H9 (cell line): ENCODE data around the gene CDH24. TPM values are rescaled to one million over a fixed set of nuclear protein-coding genes. Genes with fewer than 3 reads are reported as not detected.

ENCODE experiments used
- DNase-seq: peaks from one replicate; pipeline ENCODE4 v3.0.0-alpha.2; 2017
- H2AFZ ChIP-seq: one replicate; pipeline ENCODE4 v1.6.1; 2013; ENCODE audit warnings: mild to moderate bottlenecking, low read length, control low read depth, moderate library complexity
- H2AK5ac ChIP-seq: 2 replicates; pipeline ENCODE4 v1.6.1; 2013; ENCODE audit warnings: low read length, control low read depth, mixed read lengths; ENCODE audit not compliant: insufficient read length
- H2BK120ac ChIP-seq: one replicate; pipeline ENCODE4 v1.6.1; 2013; ENCODE audit warnings: low read depth, mild to moderate bottlenecking, low read length, control low read depth, inconsistent platforms; ENCODE audit not compliant: poor library complexity, severe bottlenecking
- H2BK12ac ChIP-seq: 2 replicates; pipeline ENCODE4 v1.6.1; 2013; ENCODE audit warnings: low read length, control low read depth, mixed read lengths, low read depth; ENCODE audit not compliant: insufficient read length
- H2BK15ac ChIP-seq: 2 replicates; pipeline ENCODE4 v1.6.1; 2013; ENCODE audit warnings: low read depth, low read length, control low read depth
- H2BK20ac ChIP-seq: one replicate; pipeline ENCODE4 v1.6.1; 2013; ENCODE audit warnings: low read depth, mild to moderate bottlenecking, low read length, control low read depth, inconsistent platforms; ENCODE audit not compliant: poor library complexity, severe bottlenecking
- H2BK5ac ChIP-seq: 2 replicates; pipeline ENCODE4 v1.6.1; 2013; ENCODE audit warnings: low read length, control low read depth, mixed read lengths; ENCODE audit not compliant: insufficient read length
- H3K14ac ChIP-seq: 2 replicates; pipeline ENCODE4 v1.6.1; 2013; ENCODE audit warnings: low read length, control low read depth; ENCODE audit not compliant: insufficient read depth
- H3K18ac ChIP-seq: 2 replicates; pipeline ENCODE4 v1.6.1; 2013; ENCODE audit warnings: low read depth, mild to moderate bottlenecking, mixed read lengths, low read length, control low read depth; ENCODE audit not compliant: insufficient read length
- H3K23ac ChIP-seq: 2 replicates; pipeline ENCODE4 v1.6.1; 2013; ENCODE audit warnings: low read length, control low read depth, mixed read lengths, low read depth; ENCODE audit not compliant: insufficient read length
- H3K23me2 ChIP-seq: 2 replicates; pipeline ENCODE4 v1.6.1; 2013; ENCODE audit warnings: low read depth, mild to moderate bottlenecking, mixed read lengths, low read length, control low read depth; ENCODE audit not compliant: insufficient read length, poor library complexity, severe bottlenecking
- H3K27ac ChIP-seq: 2 replicates; pipeline ENCODE4 v1.5.1; 2013; ENCODE audit warnings: low read length, control low read depth, mixed read lengths, low read depth; ENCODE audit not compliant: insufficient read length
- H3K27me3 ChIP-seq: 2 replicates; pipeline ENCODE4 v1.6.1; 2013; ENCODE audit warnings: low read length, control low read depth, inconsistent platforms; ENCODE audit not compliant: insufficient read depth
- H3K4ac ChIP-seq: 2 replicates; pipeline ENCODE4 v1.6.1; 2013; ENCODE audit warnings: low read depth, mild to moderate bottlenecking, control low read depth, inconsistent platforms, low read length, moderate library complexity
- H3K4me1 ChIP-seq: 2 replicates; pipeline ENCODE4 v1.6.1; 2013; ENCODE audit warnings: low read length, control low read depth, inconsistent platforms; ENCODE audit not compliant: insufficient read depth
- H3K4me2 ChIP-seq: 2 replicates; pipeline ENCODE4 v1.6.1; 2013; ENCODE audit warnings: low read length, control low read depth, mixed read lengths; ENCODE audit not compliant: insufficient read length, insufficient read depth
- H3K56ac ChIP-seq: 2 replicates; pipeline ENCODE4 v1.6.1; 2013; ENCODE audit warnings: low read depth, mild to moderate bottlenecking, mixed read lengths, low read length, control low read depth; ENCODE audit not compliant: insufficient read length
- H3K79me1 ChIP-seq: 2 replicates; pipeline ENCODE4 v1.6.1; 2013; ENCODE audit warnings: low read depth, mild to moderate bottlenecking, moderate library complexity, low read length, control low read depth, inconsistent platforms; ENCODE audit not compliant: insufficient read depth, poor library complexity, severe bottlenecking
- H3K79me2 ChIP-seq: 2 replicates; pipeline ENCODE4 v1.6.1; 2013; ENCODE audit warnings: low read length, control low read depth, inconsistent platforms; ENCODE audit not compliant: insufficient read depth
- H3K9ac ChIP-seq: 2 replicates; pipeline ENCODE4 v1.6.1; 2013; ENCODE audit warnings: low read length, control low read depth, mixed read lengths; ENCODE audit not compliant: insufficient read length; ENCODE audit errors: extremely low read depth
- H3K9me3 ChIP-seq: one replicate; pipeline ENCODE4 v1.6.1; 2013; ENCODE audit warnings: low read depth, low read length, inconsistent platforms; ENCODE audit not compliant: control insufficient read depth
- H3T11ph ChIP-seq: one replicate; pipeline ENCODE4 v1.6.1; 2013; ENCODE audit warnings: mild to moderate bottlenecking, low read length, control low read depth, inconsistent platforms
- H4K20me1 ChIP-seq: one replicate; pipeline ENCODE4 v1.6.1; 2013; ENCODE audit not compliant: control insufficient read depth, insufficient read length, insufficient read depth
- H4K5ac ChIP-seq: 2 replicates; pipeline ENCODE4 v1.6.1; 2013; ENCODE audit warnings: low read depth, mild to moderate bottlenecking, mixed read lengths, low read length, control low read depth; ENCODE audit not compliant: insufficient read length
- H4K8ac ChIP-seq: replicated peaks from 2 replicates; pipeline ENCODE4 v1.6.1; 2013; ENCODE audit warnings: low read length, control low read depth, mixed read lengths, low read depth; ENCODE audit not compliant: insufficient read length
- H4K91ac ChIP-seq: 2 replicates; pipeline ENCODE4 v1.6.1; 2013; ENCODE audit warnings: low read depth, mild to moderate bottlenecking, moderate library complexity, mixed read lengths, low read length, control low read depth; ENCODE audit not compliant: insufficient read length
- H3K27ac Mint-ChIP-seq, 3 experiments: 2 replicates in 2 of 3; 3 replicates in 1 of 3; pipeline ENCODE4 v1.8.0; 2020 to 2021; ENCODE audit warnings: mixed read lengths in 3 of 3, mild to moderate bottlenecking in 1 of 3, moderate library complexity in 1 of 3
- H3K27me3 Mint-ChIP-seq: 2 replicates; pipeline ENCODE4 v1.8.0; 2021; ENCODE audit warnings: low read depth, mild to moderate bottlenecking, moderate library complexity, mixed read lengths
- H3K36me3 Mint-ChIP-seq, 3 experiments: 2 replicates in 2 of 3; 3 replicates in 1 of 3; pipeline ENCODE4 v1.8.0; 2020 to 2021; ENCODE audit warnings: low read depth in 3 of 3, mixed read lengths in 3 of 3; ENCODE audit not compliant: insufficient read depth in 1 of 3
- H3K4me1 Mint-ChIP-seq, 2 experiments: 2 replicates each; pipeline ENCODE4 v1.8.0; 2020; ENCODE audit warnings: mixed read lengths in 2 of 2
- H3K4me3 Mint-ChIP-seq, 2 experiments: 2 replicates in 1 of 2; 3 replicates in 1 of 2; pipeline ENCODE4 v1.8.0; 2020 to 2021; ENCODE audit warnings: mild to moderate bottlenecking in 2 of 2, mixed read lengths in 2 of 2, moderate library complexity in 1 of 2
- H3K9me3 Mint-ChIP-seq, 2 experiments: 2 replicates in 1 of 2; 3 replicates in 1 of 2; pipeline ENCODE4 v1.8.0; 2020; ENCODE audit warnings: mild to moderate bottlenecking in 2 of 2, mixed read lengths in 2 of 2, moderate library complexity in 1 of 2
- CTCF ChIP-seq: fragments of 200-600 bp; sonication (generic); conservative IDR thresholded peaks from 3 replicates; pipeline ENCODE4 v1.8.0; 2021; ENCODE audit warnings: antibody characterized with exemption, mild to moderate bottlenecking
- WGBS: extraction: QIAGEN DNeasy Blood & Tissue Kit; methylation state at CpG from one replicate; pipeline ENCODE4 v1.1.7; 2013; ENCODE audit warnings: missing lambda C conversion rate, low lambda C conversion rate, mixed read lengths; ENCODE audit not compliant: insufficient read length; ENCODE audit errors: extremely low coverage; 5-methylcytosine and 5-hydroxymethylcytosine counted together
- long read RNA-seq: library from polyadenylated mRNA; unstranded; transcript quantifications from one replicate; pipeline ENCODE4 v2.0.0, GENCODE V29; 2020
- total RNA-seq: library from RNA; stranded (reverse); gene quantifications from 2 replicates; pipeline ENCODE4 v1.2.1, GENCODE V29; 2021

Gene CDH24
- 16.7 and 16.9 TPM in 2 replicates for total RNA-seq
- long read RNA-seq, partial matches to known transcripts, result 0 of 1 reads
- long read RNA-seq, other reads (novel, unspliced or antisense), result 1 of 1 reads

GRCh38 chr14:23056956-23057756 is at the start of gene CDH24:
CDH24 (minus strand) TSS chr14:23057520; CDS start chr14:23055733, 1,787 bp downstream.
- Histone ChIP-seq H2BK120ac (no peak within 1 kb of the TSS), H3K27me3 (no peaks in the 10 kb centered on the region), H2BK20ac (no peak within 1 kb of the TSS), H3K9me3 (no peaks in the 10 kb centered on the region), H3K4me2 (peak within 1 kb of the TSS; percentile 96), H3K79me2 (no peaks in the 10 kb centered on the region), H3K56ac (no peak within 1 kb of the TSS), H3K9ac (peak within 1 kb of the TSS; percentile 53), H3T11ph (no peak within 1 kb of the TSS), H3K27ac (no peak within 1 kb of the TSS), H3K4me1 (no peaks in the 10 kb centered on the region; the same call in 1 of the 2 replicates), H4K8ac (no peak within 1 kb of the TSS), H3K23me2 (peaks cover 15% of the 10 kb centered on the region), H2BK5ac (no peak within 1 kb of the TSS), H2AK5ac (no peak within 1 kb of the TSS), H3K23ac (no peak within 1 kb of the TSS), H4K91ac (no peak within 1 kb of the TSS), H4K20me1 (no peaks in the 10 kb centered on the region), H3K4ac (no peak within 1 kb of the TSS), H3K14ac (peak within 1 kb of the TSS; percentile 71), H2AFZ (no peak within 1 kb of the TSS), H2BK15ac (no peak within 1 kb of the TSS), H3K18ac (peak within 1 kb of the TSS; percentile 51), H4K5ac (no peak within 1 kb of the TSS), H3K79me1 (no peaks in the 10 kb centered on the region), H2BK12ac (no peak within 1 kb of the TSS)
- H3K36me3 Mint-ChIP-seq, result peaks cover 17 to 55% (median 48%) of the 10 kb centered on the region in 3 experiments
- H3K27ac Mint-ChIP-seq, result peak within 1 kb of the TSS; percentile 85 to 96 (median 93); a peak in 5 of 7 replicates
- H3K4me3 Mint-ChIP-seq, result peak within 1 kb of the TSS; percentile 85 to 92
- TF ChIP-seq CTCF, result no peak
- H3K27me3 Mint-ChIP-seq, result peaks cover 9% of the 10 kb centered on the region
- no CpG with 5 or more reads among the region's 73 CpGs for WGBS
- H3K4me1 Mint-ChIP-seq, result peaks cover 17 to 19% of the 10 kb centered on the region in 2 experiments
- no peaks in the 10 kb centered on the region for H3K9me3 Mint-ChIP-seq
- DNase-seq, result peak; percentile 65
